Heart left ventricle (tissue), 13 donors: ENCODE results near the gene TRAPPC12.

Experiments used
- CTCF ChIP-seq, 12 donors: fragments of 200-600 bp; sonication (generic) in 4 of 12; IDR thresholded peaks; one replicate each; pipeline versions ENCODE4 v1.5.0 to v1.8.0; 2018 to 2022; ENCODE audit warnings: antibody characterized with exemption in 12 of 12, mild to moderate bottlenecking in 5 of 12
- POLR2A ChIP-seq, 2 donors: fragments of 450-650 bp; IDR thresholded peaks; one replicate each; pipeline ENCODE4 v1.6.1; 2017; ENCODE audit warnings: antibody characterized with exemption in 2 of 2, mild to moderate bottlenecking in 2 of 2, moderate library complexity in 2 of 2
- donor health status: ischemic (EF 13 %, LVEDD 7.1; RV severe dilation, severe dysfunction).
- donor health status: DM: no; HTN: yes; CAD: no.
- donor health status: DM: no; HTN: no; CAD: no.
- donor health status: ischemic (EF 25% LVEDD 6.9; RV normal size, moderate dysfunction).
- donor health status: ischemic (EF 25% LVEDD 5.7; RV mildly dilated, moderate dysfunction).
- donor health status: ischemic (EF 35%, LVEDD 5.7; RV mildly dilated, moderate dysfunction).
- donor health status: nonischemic (EF 11% LVEDD 7.7; RV severe dilation, severe dysfunction).
- donor health status: DM: yes; HTN: yes; CAD: no.
- donor health status: PGD.
- donor health status: ischemic (EF 29% LVEDD 5.4; RV normal size, mild dysfunction).
- donor health status: nonischemic (EF 23%, LVEDD 6.1; RV moderate dilation, normal function).

- TF ChIP-seq POLR2A (IDR thresholded peaks at IDR 0.05) (no peak), CTCF (IDR thresholded peaks at IDR 0.05) (no peak)
Measured at GRCh38 chr2:3517948-3518495, 138.5 kb downstream of the TRAPPC12 start.
